GM23248 (cell line): ENCODE measurements around the gene SCG5.

Experiments used
- EZH2 ChIP-seq: fragments of 200-600 bp; sonication (generic); IDR thresholded peaks from 2 replicates; pipeline ENCODE4 v1.6.1; 2018; ENCODE audit warnings: antibody characterized with exemption, mild to moderate bottlenecking; ENCODE audit not compliant: insufficient read depth, poor library complexity, severe bottlenecking
- EZH2phosphoT487 ChIP-seq: fragments of 200-600 bp; sonication (generic); IDR thresholded peaks from 2 replicates; pipeline ENCODE4 v1.6.1; 2018; ENCODE audit warnings: antibody characterized with exemption, moderate library complexity, mild to moderate bottlenecking, low read depth; ENCODE audit not compliant: insufficient read depth

GRCh38 chr15:32739522-32740063 lies 98.1 kb downstream of the SCG5 start:
- TF ChIP-seq EZH2 (no peak), EZH2phosphoT487 (no peak)
